HG03095 (cell line): ENCODE results near the gene C12orf54.
"Not testable (repeated sequence)": the region's sequence is repeated elsewhere in the genome, so short reads cannot be mapped to it uniquely, and the experiment has no call there.

ENCODE experiments used
- ATAC-seq: cut with Tn5 transposase; IDR thresholded peaks from one replicate; pipeline ENCODE4 v1.9.1; 2021; ENCODE audit warnings: moderate library complexity; ENCODE audit not compliant: unreplicated experiment

Gene C12orf54

DNA sequence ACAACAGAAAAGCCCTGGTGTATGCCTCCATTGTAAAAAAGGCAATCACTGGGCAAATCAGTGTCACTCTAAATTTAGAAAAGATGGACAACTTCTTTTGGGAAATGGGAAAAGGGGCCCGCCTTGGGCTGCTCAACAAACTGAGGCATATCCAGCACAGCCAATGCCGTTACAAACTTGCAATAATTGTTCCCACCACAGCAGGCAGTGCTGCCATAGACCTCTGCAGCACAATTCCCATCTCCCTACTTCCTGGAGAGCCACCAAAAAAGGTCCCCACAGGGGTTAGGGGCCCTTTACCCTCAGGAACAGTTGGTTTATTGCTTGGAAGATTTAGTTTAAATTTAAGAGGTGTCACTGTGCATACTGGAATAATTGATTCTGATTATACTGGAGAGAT is 26.7 kb downstream of the C12orf54 start:
- ATAC-seq: no peak

DNA sequence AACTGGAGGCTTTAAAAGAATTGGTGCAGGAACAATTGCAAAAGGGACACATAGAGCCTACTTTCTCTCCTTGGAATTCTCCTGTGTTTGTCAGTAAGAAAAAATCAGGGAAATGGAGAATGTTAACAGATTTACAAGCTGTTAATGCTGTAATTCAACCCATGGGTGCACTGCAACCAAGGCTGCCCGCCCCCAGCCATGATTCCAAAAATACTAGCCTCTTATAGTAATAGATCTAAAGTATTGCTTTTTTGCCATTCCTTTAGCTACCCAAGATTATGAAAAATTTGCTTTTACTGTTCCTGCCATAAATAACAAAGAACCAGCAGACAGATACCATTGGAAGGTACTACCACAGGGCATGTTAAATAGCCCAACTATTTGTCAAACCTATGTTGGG is 27.8 kb downstream of the C12orf54 start:
- no peak for ATAC-seq

DNA sequence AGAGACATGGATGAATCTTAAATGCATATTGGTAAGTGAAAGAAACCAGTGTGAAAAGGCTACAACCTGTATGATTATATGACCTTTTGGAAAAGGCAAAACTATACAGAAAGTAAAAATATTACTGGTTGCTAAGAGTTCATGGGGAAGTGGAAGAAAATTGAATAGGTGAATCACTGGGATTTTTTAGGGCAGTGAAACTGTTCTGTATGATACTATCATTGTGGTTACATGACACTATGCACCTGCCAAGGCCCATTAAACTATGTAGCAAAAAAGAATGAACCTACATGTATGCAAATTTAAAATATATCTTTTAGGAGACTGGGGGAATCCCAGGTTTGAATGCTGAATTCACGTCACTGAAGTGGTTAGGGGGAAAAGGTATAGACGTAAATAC is 30.6 kb downstream of the C12orf54 start:
- peak; percentile 91 for ATAC-seq

- no peak for ATAC-seq
Observed at GRCh38 chr12:48514728-48515127, 32.4 kb downstream of the C12orf54 start.

GRCh38 chr12:48520381-48520780 is 38.1 kb downstream of the C12orf54 start:
- not testable (repeated sequence) for ATAC-seq

- ATAC-seq: no peak
Observed at GRCh38 chr12:48525332-48525731, 43.0 kb downstream of the C12orf54 start, which contains the start of gene OR8S1. Gene OR8S1 (plus strand): TSS chr12:48525632. CDS start chr12:48525632, 0 bp downstream.

GRCh38 chr12:48527891-48528670 is 45.8 kb downstream of the C12orf54 start:
- no peak for ATAC-seq

- no peak for ATAC-seq
Observed at GRCh38 chr12:48532601-48533000, 50.3 kb downstream of the C12orf54 start.

- ATAC-seq: no peak
Observed at GRCh38 chr12:48536602-48537001, 54.3 kb downstream of the C12orf54 start.

DNA sequence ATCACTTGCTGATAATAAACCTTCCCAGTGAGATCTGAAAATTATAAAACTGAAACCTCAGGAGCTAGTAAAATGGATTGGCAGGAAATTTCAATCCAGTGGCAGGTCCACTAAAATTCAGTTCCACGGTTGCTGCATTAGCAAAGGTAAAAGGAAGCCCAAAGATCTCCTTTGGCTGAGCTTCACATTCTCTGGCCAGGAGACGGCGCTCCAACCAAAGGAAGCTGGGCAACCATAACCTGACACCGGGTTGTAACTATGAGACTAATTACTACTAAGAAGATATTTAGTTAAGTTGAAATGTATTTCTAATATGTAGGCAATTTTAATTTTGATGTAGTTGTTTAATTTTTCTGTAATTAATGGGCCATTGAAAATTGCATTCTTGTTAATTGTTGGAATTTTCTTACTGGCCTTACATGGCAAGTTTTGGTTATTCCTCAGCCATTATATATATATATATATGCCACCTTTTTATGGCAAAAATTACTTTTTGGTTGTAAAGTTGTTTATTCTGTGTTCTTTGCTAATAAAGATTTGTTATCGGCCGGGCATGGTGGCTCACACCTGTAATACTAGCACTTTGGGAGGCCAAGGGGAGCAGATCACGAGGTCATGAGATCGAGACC is 60.1 kb downstream of the C12orf54 start:
- no peak for ATAC-seq

- ATAC-seq: no peak
Observed at GRCh38 chr12:48545833-48546469, 63.7 kb downstream of the C12orf54 start.
